Caco-2 (cell line): ENCODE measurements around the gene ANKRD13A. TPM values are rescaled to one million over a fixed set of nuclear protein-coding genes. Genes with fewer than 3 reads are reported as not detected.

Experiments used
- BruUV-seq: library from RNA; stranded (reverse); fragments of 400-500 nt; replicated peaks from 2 replicates; lab custom pipeline; 2021; lab: Mats Ljungman, UMichigan
- CTCF ChIA-PET: fragments of 300-600 bp; sonication (Branson Sonifier 250); formaldehyde crosslinking; loops from one replicate; lab custom pipeline; 2022; ENCODE audit warnings: antibody characterized with exemption; lab: Charles Lee
- POLR2A ChIA-PET: fragments of 300-600 bp; sonication (Branson Sonifier 250); formaldehyde crosslinking; loops from one replicate; lab custom pipeline; 2022; ENCODE audit warnings: antibody characterized with exemption; lab: Charles Lee
- DNase-seq, 2 experiments: peaks; one replicate each; pipeline versions ENCODE4 v3.0.0 to v3.0.0-alpha.2; 2020 to 2022
- H3K27me3 ChIP-seq: replicated peaks from 2 replicates; pipeline ENCODE4 v1.6.0; 2011; ENCODE audit warnings: low read length; ENCODE audit not compliant: control insufficient read depth, insufficient read depth
- H3K36me3 ChIP-seq: 2 replicates; pipeline ENCODE4 v1.5.1; 2011; ENCODE audit warnings: low read length; ENCODE audit not compliant: control insufficient read depth, insufficient read depth
- H3K4me1 ChIP-seq: fragments of 250-450 bp; sonication (Bioruptor Pico); 2 replicates; pipeline ENCODE4 v1.5.1; 2020; ENCODE audit warnings: mild to moderate bottlenecking
- H3K4me3 ChIP-seq: 2 replicates; pipeline ENCODE4 v1.5.1; 2011; ENCODE audit warnings: low read depth, mild to moderate bottlenecking, control low read depth, low read length
- H3K9me3 ChIP-seq: fragments of 250-450 bp; sonication (Bioruptor Pico); 2 replicates; pipeline ENCODE4 v1.5.1; 2020; ENCODE audit warnings: mild to moderate bottlenecking, moderate library complexity
- H3K27ac Mint-ChIP-seq: one replicate; pipeline ENCODE4 v1.8.0; 2022; ENCODE audit warnings: mixed read lengths; ENCODE audit not compliant: unreplicated experiment
- H3K27me3 Mint-ChIP-seq: one replicate; pipeline ENCODE4 v1.8.0; 2022; ENCODE audit warnings: mixed read lengths; ENCODE audit not compliant: insufficient read depth, unreplicated experiment
- H3K36me3 Mint-ChIP-seq: one replicate; pipeline ENCODE4 v1.8.0; 2022; ENCODE audit warnings: mild to moderate bottlenecking, mixed read lengths; ENCODE audit not compliant: insufficient read depth, unreplicated experiment
- H3K4me1 Mint-ChIP-seq: one replicate; pipeline ENCODE4 v1.8.0; 2022; ENCODE audit warnings: low read depth, mixed read lengths; ENCODE audit not compliant: unreplicated experiment
- H3K4me3 Mint-ChIP-seq: one replicate; pipeline ENCODE4 v1.8.0; 2022; ENCODE audit warnings: mild to moderate bottlenecking, moderate library complexity, mixed read lengths; ENCODE audit not compliant: unreplicated experiment
- H3K9me3 Mint-ChIP-seq: one replicate; pipeline ENCODE4 v1.8.0; 2022; ENCODE audit warnings: mixed read lengths; ENCODE audit not compliant: unreplicated experiment
- CTCF ChIP-seq, 2 experiments: fragments of 200-600 bp in 1 of 2; IDR thresholded peaks; 1 replicate in 1 of 2; 2 replicates in 1 of 2; pipeline versions ENCODE4 v1.5.1 to v1.8.0; 2011 to 2022; ENCODE audit warnings: antibody characterized with exemption in 1 of 2, control low read depth in 1 of 2, inconsistent platforms in 1 of 2, low read depth in 1 of 2, low read length in 1 of 2, mild to moderate bottlenecking in 1 of 2, moderate library complexity in 1 of 2; ENCODE audit not compliant: insufficient read depth in 1 of 2, severe bottlenecking in 1 of 2, unreplicated experiment in 1 of 2
- intact Hi-C: fragments of 100-400 bp; cut with micrococcal nuclease; formaldehyde crosslinking; loops from one replicate; pipeline ENCODE4 v1.10.0; 2022; ENCODE audit not compliant: unreplicated experiment
- total RNA-seq: library from RNA; stranded (reverse); gene quantifications from 2 replicates; pipeline ENCODE4 v1.2.3, GENCODE V29; 2022

The ANKRD13A gene
- total RNA-seq, 1 experiment from 2014 or later = 42.2 TPM

- BruUV-seq = no TSS peak
- Mint-ChIP-seq H3K36me3 (peaks cover 43% of the 10 kb centered on the region), H3K27me3 (no peaks in the 10 kb centered on the region), H3K4me1 (no peaks in the 10 kb centered on the region), H3K27ac (no peak overlapping the region), H3K9me3 (no peaks in the 10 kb centered on the region), H3K4me3 (no peak overlapping the region)
- intact Hi-C loops = no loop called here
- no peak overlapping the region for H3K4me3 ChIP-seq
- H3K4me1 ChIP-seq = no peaks in the 10 kb centered on the region
- DNase-seq = no peak
- peaks cover 1% of the 10 kb centered on the region; the same call in 1 of the 2 replicates for H3K36me3 ChIP-seq
- H3K27me3 ChIP-seq = no peaks in the 10 kb centered on the region
- H3K9me3 ChIP-seq = no peaks in the 10 kb centered on the region
- ChIA-PET CTCF (no interaction called here), POLR2A (no interaction called here)
- TF ChIP-seq CTCF (IDR thresholded peaks at IDR 0.05; ENCODE audit: insufficient read depth in 1 of 2, low read depth in 1 of 2, low read length in 1 of 2, severe bottlenecking in 1 of 2, unreplicated experiment in 1 of 2) = no peak
These were observed 47.5 kb upstream of the ANKRD13A start for GRCh38 chr12:109951751-109952150.

- CTCF ChIA-PET = no interaction called here
- Mint-ChIP-seq H3K4me3 (no peak overlapping the region), H3K36me3 (peaks cover 43% of the 10 kb centered on the region), H3K27ac (no peak overlapping the region), H3K27me3 (no peaks in the 10 kb centered on the region), H3K4me1 (no peaks in the 10 kb centered on the region), H3K9me3 (no peaks in the 10 kb centered on the region)
- Histone ChIP-seq H3K9me3 (no peaks in the 10 kb centered on the region), H3K4me3 (no peak overlapping the region), H3K4me1 (no peaks in the 10 kb centered on the region), H3K36me3 (peaks cover 1% of the 10 kb centered on the region; the same call in 1 of the 2 replicates), H3K27me3 (no peaks in the 10 kb centered on the region)
- POLR2A ChIA-PET = no interaction called here
- no TSS peak for BruUV-seq
- TF ChIP-seq CTCF (IDR thresholded peaks at IDR 0.05; ENCODE audit: insufficient read depth in 1 of 2, low read depth in 1 of 2, low read length in 1 of 2, severe bottlenecking in 1 of 2, unreplicated experiment in 1 of 2) = no peak
- no peak for DNase-seq
- intact Hi-C loops = no loop called here
These were observed 46.9 kb upstream of the ANKRD13A start for GRCh38 chr12:109952160-109952858.

GRCh38 chr12:109952873-109953272, 46.4 kb upstream of the ANKRD13A start:
- H3K36me3 Mint-ChIP-seq = peaks cover 43% of the 10 kb centered on the region
- no peaks in the 10 kb centered on the region for H3K4me1 Mint-ChIP-seq
- Histone ChIP-seq H3K36me3 (peaks cover 1% of the 10 kb centered on the region; the same call in 1 of the 2 replicates), H3K4me1 (no peaks in the 10 kb centered on the region), H3K4me3 (no peak overlapping the region), H3K9me3 (no peaks in the 10 kb centered on the region), H3K27me3 (no peaks in the 10 kb centered on the region)
- no peak overlapping the region for H3K4me3 Mint-ChIP-seq
- H3K9me3 Mint-ChIP-seq = no peaks in the 10 kb centered on the region
- BruUV-seq = no TSS peak
- H3K27ac Mint-ChIP-seq = no peak overlapping the region
- no peak for TF ChIP-seq CTCF (IDR thresholded peaks at IDR 0.05; ENCODE audit: insufficient read depth in 1 of 2, low read depth in 1 of 2, low read length in 1 of 2, severe bottlenecking in 1 of 2, unreplicated experiment in 1 of 2)
- intact Hi-C loops = no loop called here
- H3K27me3 Mint-ChIP-seq = no peaks in the 10 kb centered on the region
- ChIA-PET POLR2A (no interaction called here), CTCF (no interaction called here)
- DNase-seq = no peak
